HG03039 (cell line): ENCODE results near the gene RAPGEF5.

Experiments used
- ATAC-seq: cut with Tn5 transposase; IDR thresholded peaks from one replicate; pipeline ENCODE4 v1.9.1; 2021; ENCODE audit warnings: mild to moderate bottlenecking, moderate library complexity; ENCODE audit not compliant: unreplicated experiment

RAPGEF5 gene

GRCh38 chr7:22317632-22318031 lies 39.3 kb downstream of the RAPGEF5 start:
- ATAC-seq = no peak

GRCh38 chr7:22316914-22317313 lies 40.0 kb downstream of the RAPGEF5 start:
- ATAC-seq = no peak

- no peak for ATAC-seq
These were observed 49.1 kb downstream of the RAPGEF5 start for GRCh38 chr7:22307816-22308215.

- ATAC-seq = no peak
These were observed 51.2 kb downstream of the RAPGEF5 start for GRCh38 chr7:22305706-22306105.

- no peak for ATAC-seq
These were observed 54.0 kb downstream of the RAPGEF5 start for GRCh38 chr7:22302951-22303423.

GRCh38 chr7:22302193-22302592 lies 54.8 kb downstream of the RAPGEF5 start:
- ATAC-seq = no peak

GRCh38 chr7:22301790-22302189 lies 55.2 kb downstream of the RAPGEF5 start:
- no peak for ATAC-seq

GRCh38 chr7:22300839-22301238 lies 56.1 kb downstream of the RAPGEF5 start:
- no peak for ATAC-seq

GRCh38 chr7:22296916-22297315 lies 60.0 kb downstream of the RAPGEF5 start:
- no peak for ATAC-seq

GRCh38 chr7:22296265-22296566 lies 60.7 kb downstream of the RAPGEF5 start:
- ATAC-seq = no peak

GRCh38 chr7:22295402-22296264 lies 61.3 kb downstream of the RAPGEF5 start:
- ATAC-seq = no peak

GRCh38 chr7:22292531-22292930 lies 64.4 kb downstream of the RAPGEF5 start:
- no peak for ATAC-seq

- no peak for ATAC-seq
These were observed 65.0 kb downstream of the RAPGEF5 start for GRCh38 chr7:22291977-22292376.

- no peak for ATAC-seq
These were observed 68.8 kb downstream of the RAPGEF5 start for GRCh38 chr7:22288202-22288601.

GRCh38 chr7:22287412-22287811 lies 69.5 kb downstream of the RAPGEF5 start:
- ATAC-seq = no peak

GRCh38 chr7:22286436-22286835 lies 70.5 kb downstream of the RAPGEF5 start:
- no peak for ATAC-seq

GRCh38 chr7:22281481-22281880 lies 75.5 kb downstream of the RAPGEF5 start:
- no peak for ATAC-seq

GRCh38 chr7:22280031-22280430 lies 76.9 kb downstream of the RAPGEF5 start:
- ATAC-seq = no peak

GRCh38 chr7:22278660-22279059 lies 78.3 kb downstream of the RAPGEF5 start:
- ATAC-seq = no peak

GRCh38 chr7:22277375-22277774 lies 79.6 kb downstream of the RAPGEF5 start:
- ATAC-seq = no peak

- ATAC-seq = no peak
These were observed 81.3 kb downstream of the RAPGEF5 start for GRCh38 chr7:22275661-22276060.

- no peak for ATAC-seq
These were observed 85.6 kb downstream of the RAPGEF5 start for GRCh38 chr7:22271311-22271710.

- no peak for ATAC-seq
These were observed 86.6 kb downstream of the RAPGEF5 start for GRCh38 chr7:22270371-22270770.
